Activated CD8-positive, alpha-beta memory T cell treated with anti-CD3 and anti-CD28 coated beads for 4 hours (primary cell): ENCODE data around the gene SUGP2.

Source experiments
- DNase-seq, 2 donors: peaks; one replicate each; pipeline ENCODE4 v3.0.0-alpha.2; 2020; ENCODE audit warnings: low read depth in 2 of 2

Gene SUGP2

GRCh38 chr19:19033426-19034203 lies at the start of gene SUGP2, which contains the start of gene ARMC6:
Gene SUGP2, minus strand, starts transcription at chr19:19033517. Its CDS starts 2,446 bp downstream, at chr19:19031071.
Gene ARMC6, plus strand, starts transcription at chr19:19033603. Its CDS starts 607 bp downstream, at chr19:19034210.
- DNase-seq, result peak; percentile 73 to 82

- DNase-seq, result no peak
These were observed 48.4 kb upstream of the SUGP2 start for GRCh38 chr19:19081642-19082151.

GRCh38 chr19:19079571-19079970 lies 46.3 kb upstream of the SUGP2 start:
- DNase-seq, result no peak

GRCh38 chr19:19078801-19079200 lies 45.5 kb upstream of the SUGP2 start:
- no peak for DNase-seq

- no peak for DNase-seq
These were observed 43.8 kb upstream of the SUGP2 start for GRCh38 chr19:19077103-19077502.

- DNase-seq, result no peak
These were observed 43.2 kb upstream of the SUGP2 start for GRCh38 chr19:19076476-19076875.

GRCh38 chr19:19075126-19075525 lies 41.8 kb upstream of the SUGP2 start:
- no peak for DNase-seq

GRCh38 chr19:19074196-19074882 lies 41.0 kb upstream of the SUGP2 start:
- DNase-seq, result no peak

GRCh38 chr19:19071897-19072296 lies 38.6 kb upstream of the SUGP2 start:
- DNase-seq, result no peak

- no peak for DNase-seq
These were observed 35.6 kb upstream of the SUGP2 start for GRCh38 chr19:19068659-19069654.

- DNase-seq, result no peak
These were observed 34.2 kb upstream of the SUGP2 start for GRCh38 chr19:19067276-19068072.

GRCh38 chr19:19064811-19065745 lies 31.8 kb upstream of the SUGP2 start:
- DNase-seq, result no peak

- no peak for DNase-seq
These were observed 30.9 kb upstream of the SUGP2 start for GRCh38 chr19:19064098-19064722.

GRCh38 chr19:19063183-19064097 lies 30.1 kb upstream of the SUGP2 start, which contains the start of gene SLC25A42:
Gene SLC25A42, plus strand, starts transcription at chr19:19063994. Its CDS starts 32,131 bp downstream, at chr19:19096125.
- peak; percentile 97 to 98 for DNase-seq

- no peak for DNase-seq
These were observed 29.3 kb upstream of the SUGP2 start for GRCh38 chr19:19062454-19063182.

GRCh38 chr19:19061506-19061905 lies 28.2 kb upstream of the SUGP2 start:
- no peak for DNase-seq
